SK-N-SH treated with all-trans-retinoic acid at 6 μM for 48 hours (cell line): ENCODE data around the gene IGF1.

Experiments used
- BACH2 ChIP-seq: fragments of 250-450 bp; sonication (Bioruptor Pico); IDR thresholded peaks from 2 replicates; pipeline ENCODE4 v1.9.0; 2021; ENCODE audit warnings: mild to moderate bottlenecking, borderline replicate concordance
- CSDC2 ChIP-seq: fragments of 250-450 bp; sonication (Bioruptor Pico); IDR thresholded peaks from 2 replicates; pipeline ENCODE4 v1.5.0; 2020; ENCODE audit warnings: mild to moderate bottlenecking, moderate library complexity
- RARB ChIP-seq: fragments of 250-450 bp; sonication (Bioruptor Pico); IDR thresholded peaks from 2 replicates; pipeline ENCODE4 v1.8.0; 2021; ENCODE audit warnings: mild to moderate bottlenecking, moderate library complexity
- ZC3H10 ChIP-seq: fragments of 250-450 bp; sonication (Bioruptor Pico); IDR thresholded peaks from 2 replicates; pipeline ENCODE4 v1.5.1; 2021; ENCODE audit warnings: mild to moderate bottlenecking, moderate library complexity
- ZFP30 ChIP-seq: fragments of 450-650 bp; formaldehyde crosslinking; IDR thresholded peaks from 2 replicates; pipeline ENCODE4 v1.5.0; 2022; ENCODE audit warnings: mild to moderate bottlenecking, moderate library complexity
- TF ChIP-seq, protein P1 (sequence below): fragments of 250-450 bp; sonication (Bioruptor Pico); IDR thresholded peaks from 2 replicates; pipeline ENCODE4 v1.8.0; 2021; ENCODE audit warnings: low read depth, mild to moderate bottlenecking, moderate library complexity, borderline replicate concordance
- TF ChIP-seq, protein P2 (sequence below): fragments of 250-450 bp; sonication (Bioruptor Pico); IDR thresholded peaks from 2 replicates; pipeline ENCODE4 v1.8.0; 2020; ENCODE audit warnings: mild to moderate bottlenecking, moderate library complexity, borderline replicate concordance
- TF ChIP-seq, protein P3 (sequence below): fragments of 250-450 bp; sonication (Bioruptor Pico); IDR thresholded peaks from 2 replicates; pipeline ENCODE4 v1.5.0; 2020; ENCODE audit warnings: mild to moderate bottlenecking, moderate library complexity

DNA sequence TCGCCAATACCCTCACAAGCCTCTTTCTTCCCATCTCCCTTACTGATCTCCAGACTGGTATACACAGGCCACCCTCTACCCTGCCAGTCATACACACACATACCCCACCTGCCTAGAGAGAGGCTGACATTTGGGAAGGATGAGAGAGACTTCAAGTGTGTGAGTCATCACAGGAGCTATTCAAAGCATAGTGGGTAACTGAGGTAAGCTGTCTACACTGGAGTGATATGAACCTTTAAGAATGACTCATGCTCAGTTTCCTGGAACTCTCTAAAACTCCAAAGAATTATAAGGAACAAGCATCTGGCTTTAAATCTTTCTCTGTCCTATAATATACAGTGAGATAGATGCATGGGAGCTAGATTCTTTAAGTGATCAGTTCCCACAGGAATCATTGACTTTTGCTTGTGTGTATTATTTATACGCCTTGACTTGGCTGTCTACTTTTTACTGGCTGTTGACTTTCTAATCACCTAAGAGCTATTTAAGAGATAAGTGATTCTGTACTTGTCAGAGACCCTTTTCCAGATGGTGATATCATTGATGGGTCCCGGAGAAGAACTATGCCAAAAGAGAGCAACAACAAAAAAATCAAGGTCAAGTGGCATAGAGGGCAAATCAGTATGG lies 5.8 kb downstream of the IGF1 start:
- TF ChIP-seq RARB = no peak
- TF ChIP-seq, protein P1, sequence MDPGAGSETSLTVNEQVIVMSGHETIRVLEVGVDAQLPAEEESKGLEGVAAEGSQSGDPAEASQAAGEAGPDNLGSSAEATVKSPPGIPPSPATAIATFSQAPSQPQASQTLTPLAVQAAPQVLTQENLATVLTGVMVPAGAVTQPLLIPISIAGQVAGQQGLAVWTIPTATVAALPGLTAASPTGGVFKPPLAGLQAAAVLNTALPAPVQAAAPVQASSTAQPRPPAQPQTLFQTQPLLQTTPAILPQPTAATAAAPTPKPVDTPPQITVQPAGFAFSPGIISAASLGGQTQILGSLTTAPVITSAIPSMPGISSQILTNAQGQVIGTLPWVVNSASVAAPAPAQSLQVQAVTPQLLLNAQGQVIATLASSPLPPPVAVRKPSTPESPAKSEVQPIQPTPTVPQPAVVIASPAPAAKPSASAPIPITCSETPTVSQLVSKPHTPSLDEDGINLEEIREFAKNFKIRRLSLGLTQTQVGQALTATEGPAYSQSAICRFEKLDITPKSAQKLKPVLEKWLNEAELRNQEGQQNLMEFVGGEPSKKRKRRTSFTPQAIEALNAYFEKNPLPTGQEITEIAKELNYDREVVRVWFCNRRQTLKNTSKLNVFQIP = no peak
- TF ChIP-seq, protein P2, sequence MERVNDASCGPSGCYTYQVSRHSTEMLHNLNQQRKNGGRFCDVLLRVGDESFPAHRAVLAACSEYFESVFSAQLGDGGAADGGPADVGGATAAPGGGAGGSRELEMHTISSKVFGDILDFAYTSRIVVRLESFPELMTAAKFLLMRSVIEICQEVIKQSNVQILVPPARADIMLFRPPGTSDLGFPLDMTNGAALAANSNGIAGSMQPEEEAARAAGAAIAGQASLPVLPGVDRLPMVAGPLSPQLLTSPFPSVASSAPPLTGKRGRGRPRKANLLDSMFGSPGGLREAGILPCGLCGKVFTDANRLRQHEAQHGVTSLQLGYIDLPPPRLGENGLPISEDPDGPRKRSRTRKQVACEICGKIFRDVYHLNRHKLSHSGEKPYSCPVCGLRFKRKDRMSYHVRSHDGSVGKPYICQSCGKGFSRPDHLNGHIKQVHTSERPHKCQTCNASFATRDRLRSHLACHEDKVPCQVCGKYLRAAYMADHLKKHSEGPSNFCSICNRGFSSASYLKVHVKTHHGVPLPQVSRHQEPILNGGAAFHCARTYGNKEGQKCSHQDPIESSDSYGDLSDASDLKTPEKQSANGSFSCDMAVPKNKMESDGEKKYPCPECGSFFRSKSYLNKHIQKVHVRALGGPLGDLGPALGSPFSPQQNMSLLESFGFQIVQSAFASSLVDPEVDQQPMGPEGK (CRISPR knock-in tag) = no peak
- TF ChIP-seq ZFP30 (CRISPR knock-in tag) = no peak
- no peak for TF ChIP-seq ZC3H10 (CRISPR knock-in tag)
- TF ChIP-seq BACH2 (CRISPR knock-in tag) = no peak
- TF ChIP-seq CSDC2 = no peak
- TF ChIP-seq, protein P3, sequence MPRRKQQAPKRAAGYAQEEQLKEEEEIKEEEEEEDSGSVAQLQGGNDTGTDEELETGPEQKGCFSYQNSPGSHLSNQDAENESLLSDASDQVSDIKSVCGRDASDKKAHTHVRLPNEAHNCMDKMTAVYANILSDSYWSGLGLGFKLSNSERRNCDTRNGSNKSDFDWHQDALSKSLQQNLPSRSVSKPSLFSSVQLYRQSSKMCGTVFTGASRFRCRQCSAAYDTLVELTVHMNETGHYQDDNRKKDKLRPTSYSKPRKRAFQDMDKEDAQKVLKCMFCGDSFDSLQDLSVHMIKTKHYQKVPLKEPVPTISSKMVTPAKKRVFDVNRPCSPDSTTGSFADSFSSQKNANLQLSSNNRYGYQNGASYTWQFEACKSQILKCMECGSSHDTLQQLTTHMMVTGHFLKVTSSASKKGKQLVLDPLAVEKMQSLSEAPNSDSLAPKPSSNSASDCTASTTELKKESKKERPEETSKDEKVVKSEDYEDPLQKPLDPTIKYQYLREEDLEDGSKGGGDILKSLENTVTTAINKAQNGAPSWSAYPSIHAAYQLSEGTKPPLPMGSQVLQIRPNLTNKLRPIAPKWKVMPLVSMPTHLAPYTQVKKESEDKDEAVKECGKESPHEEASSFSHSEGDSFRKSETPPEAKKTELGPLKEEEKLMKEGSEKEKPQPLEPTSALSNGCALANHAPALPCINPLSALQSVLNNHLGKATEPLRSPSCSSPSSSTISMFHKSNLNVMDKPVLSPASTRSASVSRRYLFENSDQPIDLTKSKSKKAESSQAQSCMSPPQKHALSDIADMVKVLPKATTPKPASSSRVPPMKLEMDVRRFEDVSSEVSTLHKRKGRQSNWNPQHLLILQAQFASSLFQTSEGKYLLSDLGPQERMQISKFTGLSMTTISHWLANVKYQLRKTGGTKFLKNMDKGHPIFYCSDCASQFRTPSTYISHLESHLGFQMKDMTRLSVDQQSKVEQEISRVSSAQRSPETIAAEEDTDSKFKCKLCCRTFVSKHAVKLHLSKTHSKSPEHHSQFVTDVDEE (CRISPR knock-in tag) = no peak
